ENCODE data around the gene SPATA31C2.

SPATA31C2 gene

GRCh38 chr9:88177371-88177770 lies 39.1 kb upstream of the SPATA31C2 start:
- peaks cover 15 to 37% (median 27%) of the 10 kb centered on the region in 10 experiments for H3K4me1 ChIP-seq
- no peaks in the 10 kb centered on the region for H3K36me3 ChIP-seq
- TF ChIP-seq Cebpa-rat (IDR thresholded peaks at IDR 0.05), result no peak
- peak overlapping the region in 8 of 11 experiments; percentile 2 to 52 (median 29); a peak in 11 of 22 replicates for H3K4me2 ChIP-seq
- no peak overlapping the region for H3K27ac ChIP-seq
- H3K9ac ChIP-seq, result no peak overlapping the region
- no peaks in the 10 kb centered on the region for H3K27me3 ChIP-seq
- H4K20me1 ChIP-seq, result no peaks in the 10 kb centered on the region
- H3K9me3 ChIP-seq (replicated peaks in 1 of 11), result peaks cover 0 to 16% (median 0%) of the 10 kb centered on the region in 11 experiments; a peak in 4 of 22 replicates
- no peak overlapping the region for H3K4me3 ChIP-seq

GRCh38 chr9:88174324-88174723 lies 36.0 kb upstream of the SPATA31C2 start:
- Histone ChIP-seq H3K9me3 (replicated peaks in 1 of 11) (peaks cover 0 to 16% (median 0%) of the 10 kb centered on the region in 11 experiments; a peak in 4 of 22 replicates), H3K4me1 (peaks cover 9 to 37% (median 21%) of the 10 kb centered on the region in 10 experiments), H4K20me1 (no peaks in the 10 kb centered on the region), H3K27ac (no peak overlapping the region), H3K4me2 (peak overlapping the region in 1 of 11 experiments; percentile 8; a peak in 2 of 22 replicates), H3K4me3 (no peak overlapping the region), H3K9ac (no peak overlapping the region), H3K36me3 (no peaks in the 10 kb centered on the region), H3K27me3 (no peaks in the 10 kb centered on the region)
- no peak for TF ChIP-seq Cebpa-rat (IDR thresholded peaks at IDR 0.05)

GRCh38 chr9:88173378-88173999 lies 35.2 kb upstream of the SPATA31C2 start:
- no peak overlapping the region for H3K27ac ChIP-seq
- H3K4me2 ChIP-seq, result peak overlapping the region in 1 of 11 experiments; percentile 8; a peak in 1 of 22 replicates
- H4K20me1 ChIP-seq, result no peaks in the 10 kb centered on the region
- TF ChIP-seq Cebpa-rat (IDR thresholded peaks at IDR 0.05), result no peak
- no peaks in the 10 kb centered on the region for H3K36me3 ChIP-seq
- no peak overlapping the region for H3K9ac ChIP-seq
- no peaks in the 10 kb centered on the region for H3K27me3 ChIP-seq
- H3K4me3 ChIP-seq, result no peak overlapping the region
- H3K4me1 ChIP-seq, result peaks cover under 1 to 33% (median 15%) of the 10 kb centered on the region in 10 experiments; a peak in 17 of 20 replicates
- H3K9me3 ChIP-seq (replicated peaks in 1 of 11), result peaks cover 2 to 11% (median 6%) of the 10 kb centered on the region in 11 experiments; a peak in 21 of 22 replicates

GRCh38 chr9:88169700-88170099 lies 31.4 kb upstream of the SPATA31C2 start:
- peaks cover 8 to 19% (median 14%) of the 10 kb centered on the region in 11 experiments for H3K9me3 ChIP-seq (replicated peaks in 1 of 11)
- H3K9ac ChIP-seq, result no peak overlapping the region
- TF ChIP-seq Cebpa-rat (IDR thresholded peaks at IDR 0.05), result no peak
- no peaks in the 10 kb centered on the region for H3K36me3 ChIP-seq
- no peaks in the 10 kb centered on the region for H4K20me1 ChIP-seq
- no peak overlapping the region for H3K4me3 ChIP-seq
- H3K4me1 ChIP-seq, result peaks cover 0 to 24% (median 5%) of the 10 kb centered on the region in 10 experiments; a peak in 10 of 20 replicates
- H3K27me3 ChIP-seq, result no peaks in the 10 kb centered on the region
- H3K27ac ChIP-seq, result no peak overlapping the region
- peak overlapping the region in 2 of 11 experiments; percentile 18 to 29; a peak in 2 of 22 replicates for H3K4me2 ChIP-seq

- H3K9ac ChIP-seq, result no peak overlapping the region
- no peaks in the 10 kb centered on the region for H3K27me3 ChIP-seq
- no peak overlapping the region for H3K4me2 ChIP-seq
- peaks cover 0 to 22% (median 0%) of the 10 kb centered on the region in 10 experiments; a peak in 7 of 20 replicates for H3K4me1 ChIP-seq
- peaks cover 8 to 19% (median 14%) of the 10 kb centered on the region in 11 experiments for H3K9me3 ChIP-seq (replicated peaks in 1 of 11)
- H3K36me3 ChIP-seq, result no peaks in the 10 kb centered on the region
- no peaks in the 10 kb centered on the region for H4K20me1 ChIP-seq
- H3K27ac ChIP-seq, result no peak overlapping the region
- no peak overlapping the region for H3K4me3 ChIP-seq
- no peak for TF ChIP-seq Cebpa-rat (IDR thresholded peaks at IDR 0.05)
Observed at GRCh38 chr9:88168564-88168963, 30.3 kb upstream of the SPATA31C2 start.

- H3K27ac ChIP-seq, result no peak overlapping the region
- no peaks in the 10 kb centered on the region for H4K20me1 ChIP-seq
- H3K4me2 ChIP-seq, result no peak overlapping the region
- no peak overlapping the region for H3K9ac ChIP-seq
- peaks cover 8 to 22% (median 14%) of the 10 kb centered on the region in 11 experiments for H3K9me3 ChIP-seq (replicated peaks in 1 of 11)
- no peak overlapping the region for H3K4me3 ChIP-seq
- TF ChIP-seq Cebpa-rat (IDR thresholded peaks at IDR 0.05), result no peak
- no peaks in the 10 kb centered on the region for H3K36me3 ChIP-seq
- peaks cover 0 to 22% (median 0%) of the 10 kb centered on the region in 10 experiments; a peak in 8 of 20 replicates for H3K4me1 ChIP-seq
- no peaks in the 10 kb centered on the region for H3K27me3 ChIP-seq
Observed at GRCh38 chr9:88166660-88167059, 28.4 kb upstream of the SPATA31C2 start.

GRCh38 chr9:88164850-88165249 lies 26.6 kb upstream of the SPATA31C2 start:
- Histone ChIP-seq H4K20me1 (no peaks in the 10 kb centered on the region), H3K9me3 (replicated peaks in 1 of 11) (peaks cover 8 to 22% (median 14%) of the 10 kb centered on the region in 11 experiments), H3K27me3 (no peaks in the 10 kb centered on the region), H3K36me3 (no peaks in the 10 kb centered on the region), H3K9ac (no peak overlapping the region), H3K27ac (no peak overlapping the region), H3K4me3 (no peak overlapping the region), H3K4me2 (peak overlapping the region in 2 of 11 experiments; percentile 52 to 61; a peak in 4 of 22 replicates), H3K4me1 (peaks cover 0 to 21% (median 2%) of the 10 kb centered on the region in 10 experiments; a peak in 8 of 20 replicates)
- no peak for TF ChIP-seq Cebpa-rat (IDR thresholded peaks at IDR 0.05)

- TF ChIP-seq Cebpa-rat (IDR thresholded peaks at IDR 0.05), result no peak
- H4K20me1 ChIP-seq, result no peaks in the 10 kb centered on the region
- peak overlapping the region in 2 of 11 experiments; percentile 1 to 20; a peak in 1 of 22 replicates for H3K4me2 ChIP-seq
Observed at GRCh38 chr9:88161144-88161543, 22.9 kb upstream of the SPATA31C2 start.

GRCh38 chr9:88143957-88144625 lies 5.8 kb upstream of the SPATA31C2 start:
- Histone ChIP-seq H4K20me1 (no peaks in the 10 kb centered on the region), H3K9ac (no peak overlapping the region), H3K4me1 (no peaks in the 10 kb centered on the region; a peak in 2 of 20 replicates), H3K4me3 (no peak overlapping the region), H3K27ac (no peak overlapping the region), H3K9me3 (replicated peaks in 1 of 11) (no peaks in the 10 kb centered on the region), H3K4me2 (no peak overlapping the region), H3K27me3 (no peaks in the 10 kb centered on the region), H3K36me3 (no peaks in the 10 kb centered on the region)
- no peak for TF ChIP-seq Cebpa-rat (IDR thresholded peaks at IDR 0.05)

More at GRCh38 chr9:88161144-88161543, 22.9 kb upstream of the SPATA31C2 start:
- Histone ChIP-seq H3K27ac (no peak overlapping the region), H3K27me3 (no peaks in the 10 kb centered on the region), H3K4me1 (peaks cover 0 to 13% (median 0%) of the 10 kb centered on the region in 10 experiments; a peak in 5 of 20 replicates), H3K9ac (no peak overlapping the region), H3K36me3 (no peaks in the 10 kb centered on the region), H3K9me3 (replicated peaks in 1 of 11) (0 out of 22 replicates have a peak, but pooled peaks cover 0 to 4% (median 0%) of the 10 kb centered on the region in 11 experiments), H3K4me3 (no peak overlapping the region)

All from BLaER1 treated with 17β-estradiol and CSF1 and Interleukin-3, amounts not matched to agents 10 nM and 100 nM (cell line).